ENCODE measurements around the gene WASHC1. TPM values are rescaled to one million over a fixed set of nuclear protein-coding genes. Genes with fewer than 3 reads are reported as not detected.
"Not testable (repeated sequence)": the region's sequence is repeated elsewhere in the genome, so short reads cannot be mapped to it uniquely, and the experiment has no call there.

Gene WASHC1
- total RNA-seq, 2 experiments from 2014 or later: 20.6 to 24.1 TPM

GRCh38 chr9:44416-44815 is 15.2 kb upstream of the WASHC1 start:
- H3K9me3 Mint-ChIP-seq; H3K27ac Mint-ChIP-seq; intact Hi-C loops (cut with micrococcal nuclease); H3K4me1 Mint-ChIP-seq (ENCODE audit: low read depth); DNase-seq; H3K4me3 Mint-ChIP-seq; H3K27me3 Mint-ChIP-seq (ENCODE audit: low read depth); H3K36me3 Mint-ChIP-seq (ENCODE audit: low read depth); CTCF ChIA-PET: not testable (repeated sequence)

GRCh38 chr9:43636-44035 is 14.4 kb upstream of the WASHC1 start:
- H3K27me3 Mint-ChIP-seq (ENCODE audit: low read depth); H3K36me3 Mint-ChIP-seq (ENCODE audit: low read depth); H3K4me3 Mint-ChIP-seq; H3K9me3 Mint-ChIP-seq; intact Hi-C loops (cut with micrococcal nuclease); DNase-seq; CTCF ChIA-PET; H3K4me1 Mint-ChIP-seq (ENCODE audit: low read depth); H3K27ac Mint-ChIP-seq: not testable (repeated sequence)

GRCh38 chr9:43116-43515 is 13.9 kb upstream of the WASHC1 start:
- H3K27ac Mint-ChIP-seq; DNase-seq; intact Hi-C loops (cut with micrococcal nuclease); H3K27me3 Mint-ChIP-seq (ENCODE audit: low read depth); H3K9me3 Mint-ChIP-seq; H3K36me3 Mint-ChIP-seq (ENCODE audit: low read depth); H3K4me3 Mint-ChIP-seq; CTCF ChIA-PET; H3K4me1 Mint-ChIP-seq (ENCODE audit: low read depth): not testable (repeated sequence)

GRCh38 chr9:41819-42218 is 12.6 kb upstream of the WASHC1 start:
- DNase-seq; H3K4me3 Mint-ChIP-seq; H3K9me3 Mint-ChIP-seq; H3K27me3 Mint-ChIP-seq (ENCODE audit: low read depth); H3K36me3 Mint-ChIP-seq (ENCODE audit: low read depth); H3K27ac Mint-ChIP-seq; H3K4me1 Mint-ChIP-seq (ENCODE audit: low read depth); intact Hi-C loops (cut with micrococcal nuclease); CTCF ChIA-PET: not testable (repeated sequence)

- CTCF ChIA-PET; H3K4me1 Mint-ChIP-seq (ENCODE audit: low read depth); H3K4me3 Mint-ChIP-seq; intact Hi-C loops (cut with micrococcal nuclease); DNase-seq; H3K27ac Mint-ChIP-seq; H3K36me3 Mint-ChIP-seq (ENCODE audit: low read depth); H3K27me3 Mint-ChIP-seq (ENCODE audit: low read depth); H3K9me3 Mint-ChIP-seq: not testable (repeated sequence)
Measured at GRCh38 chr9:41261-41676, 12.0 kb upstream of the WASHC1 start.

GRCh38 chr9:32308-32707 is 3.1 kb upstream of the WASHC1 start:
- H3K27me3 Mint-ChIP-seq (ENCODE audit: low read depth); DNase-seq; CTCF ChIA-PET; intact Hi-C loops (cut with micrococcal nuclease); H3K9me3 Mint-ChIP-seq; H3K4me1 Mint-ChIP-seq (ENCODE audit: low read depth); H3K27ac Mint-ChIP-seq; H3K4me3 Mint-ChIP-seq; H3K36me3 Mint-ChIP-seq (ENCODE audit: low read depth): not testable (repeated sequence)

- DNase-seq; H3K27ac Mint-ChIP-seq; H3K4me3 Mint-ChIP-seq; H3K4me1 Mint-ChIP-seq (ENCODE audit: low read depth); CTCF ChIA-PET; H3K27me3 Mint-ChIP-seq (ENCODE audit: low read depth); H3K36me3 Mint-ChIP-seq (ENCODE audit: low read depth); H3K9me3 Mint-ChIP-seq; intact Hi-C loops (cut with micrococcal nuclease): not testable (repeated sequence)
Measured at GRCh38 chr9:28775-29174, 481 bp downstream of the WASHC1 start.

- intact Hi-C loops (cut with micrococcal nuclease); DNase-seq; CTCF ChIA-PET; H3K36me3 Mint-ChIP-seq (ENCODE audit: low read depth); H3K27me3 Mint-ChIP-seq (ENCODE audit: low read depth); H3K4me3 Mint-ChIP-seq; H3K4me1 Mint-ChIP-seq (ENCODE audit: low read depth); H3K9me3 Mint-ChIP-seq; H3K27ac Mint-ChIP-seq: not testable (repeated sequence)
Measured at GRCh38 chr9:21621-22020, 7.6 kb downstream of the WASHC1 start.

GRCh38 chr9:16875-17274 is 12.4 kb downstream of the WASHC1 start:
- H3K27ac Mint-ChIP-seq; DNase-seq; H3K4me3 Mint-ChIP-seq; H3K27me3 Mint-ChIP-seq (ENCODE audit: low read depth); H3K9me3 Mint-ChIP-seq; intact Hi-C loops (cut with micrococcal nuclease); CTCF ChIA-PET; H3K36me3 Mint-ChIP-seq (ENCODE audit: low read depth); H3K4me1 Mint-ChIP-seq (ENCODE audit: low read depth): not testable (repeated sequence)

GRCh38 chr9:14129-14809 is 15.0 kb downstream of the WASHC1 start:
- H3K4me3 Mint-ChIP-seq; H3K9me3 Mint-ChIP-seq; H3K36me3 Mint-ChIP-seq (ENCODE audit: low read depth); DNase-seq; intact Hi-C loops (cut with micrococcal nuclease); H3K27me3 Mint-ChIP-seq (ENCODE audit: low read depth); H3K27ac Mint-ChIP-seq; H3K4me1 Mint-ChIP-seq (ENCODE audit: low read depth); CTCF ChIA-PET: not testable (repeated sequence)

GRCh38 chr9:11206-11605 is 18.1 kb downstream of the WASHC1 start:
- DNase-seq: peak; percentile 89
- H3K36me3 Mint-ChIP-seq (ENCODE audit: low read depth); H3K4me3 Mint-ChIP-seq; H3K9me3 Mint-ChIP-seq; H3K4me1 Mint-ChIP-seq (ENCODE audit: low read depth); H3K27me3 Mint-ChIP-seq (ENCODE audit: low read depth); CTCF ChIA-PET; intact Hi-C loops (cut with micrococcal nuclease); H3K27ac Mint-ChIP-seq: not testable (repeated sequence)

- not testable (repeated sequence) for DNase-seq
Measured at GRCh38 chr9:10653-11053, 18.6 kb downstream of the WASHC1 start.

GRCh38 chr9:10207-10606 is 19.0 kb downstream of the WASHC1 start:
- H3K36me3 Mint-ChIP-seq (ENCODE audit: low read depth); H3K27ac Mint-ChIP-seq; H3K9me3 Mint-ChIP-seq; H3K4me1 Mint-ChIP-seq (ENCODE audit: low read depth); intact Hi-C loops (cut with micrococcal nuclease); H3K4me3 Mint-ChIP-seq; CTCF ChIA-PET; H3K27me3 Mint-ChIP-seq (ENCODE audit: low read depth); DNase-seq: not testable (repeated sequence)

More at GRCh38 chr9:10653-11053, 18.6 kb downstream of the WASHC1 start:
- CTCF ChIA-PET; intact Hi-C loops (cut with micrococcal nuclease); H3K27me3 Mint-ChIP-seq (ENCODE audit: low read depth); H3K9me3 Mint-ChIP-seq; H3K4me1 Mint-ChIP-seq (ENCODE audit: low read depth); H3K4me3 Mint-ChIP-seq; H3K27ac Mint-ChIP-seq; H3K36me3 Mint-ChIP-seq (ENCODE audit: low read depth): not testable (repeated sequence)
